H9 (cell line): Measurements from ENCODE around the gene FARS2. TPM values are rescaled to one million over a fixed set of nuclear protein-coding genes. Genes with fewer than 3 reads are reported as not detected.

Experiments used
- DNase-seq: peaks from one replicate; pipeline ENCODE4 v3.0.0-alpha.2; 2017
- H2AFZ ChIP-seq: one replicate; pipeline ENCODE4 v1.6.1; 2013; ENCODE audit warnings: mild to moderate bottlenecking, low read length, control low read depth, moderate library complexity
- H2AK5ac ChIP-seq: 2 replicates; pipeline ENCODE4 v1.6.1; 2013; ENCODE audit warnings: low read length, control low read depth, mixed read lengths; ENCODE audit not compliant: insufficient read length
- H2BK120ac ChIP-seq: one replicate; pipeline ENCODE4 v1.6.1; 2013; ENCODE audit warnings: low read depth, mild to moderate bottlenecking, low read length, control low read depth, inconsistent platforms; ENCODE audit not compliant: poor library complexity, severe bottlenecking
- H2BK12ac ChIP-seq: 2 replicates; pipeline ENCODE4 v1.6.1; 2013; ENCODE audit warnings: low read length, control low read depth, mixed read lengths, low read depth; ENCODE audit not compliant: insufficient read length
- H2BK15ac ChIP-seq: 2 replicates; pipeline ENCODE4 v1.6.1; 2013; ENCODE audit warnings: low read depth, low read length, control low read depth
- H2BK20ac ChIP-seq: one replicate; pipeline ENCODE4 v1.6.1; 2013; ENCODE audit warnings: low read depth, mild to moderate bottlenecking, low read length, control low read depth, inconsistent platforms; ENCODE audit not compliant: poor library complexity, severe bottlenecking
- H2BK5ac ChIP-seq: 2 replicates; pipeline ENCODE4 v1.6.1; 2013; ENCODE audit warnings: low read length, control low read depth, mixed read lengths; ENCODE audit not compliant: insufficient read length
- H3K14ac ChIP-seq: 2 replicates; pipeline ENCODE4 v1.6.1; 2013; ENCODE audit warnings: low read length, control low read depth; ENCODE audit not compliant: insufficient read depth
- H3K18ac ChIP-seq: 2 replicates; pipeline ENCODE4 v1.6.1; 2013; ENCODE audit warnings: low read depth, mild to moderate bottlenecking, mixed read lengths, low read length, control low read depth; ENCODE audit not compliant: insufficient read length
- H3K23ac ChIP-seq: 2 replicates; pipeline ENCODE4 v1.6.1; 2013; ENCODE audit warnings: low read length, control low read depth, mixed read lengths, low read depth; ENCODE audit not compliant: insufficient read length
- H3K23me2 ChIP-seq: 2 replicates; pipeline ENCODE4 v1.6.1; 2013; ENCODE audit warnings: low read depth, mild to moderate bottlenecking, mixed read lengths, low read length, control low read depth; ENCODE audit not compliant: insufficient read length, poor library complexity, severe bottlenecking
- H3K27ac ChIP-seq: 2 replicates; pipeline ENCODE4 v1.5.1; 2013; ENCODE audit warnings: low read length, control low read depth, mixed read lengths, low read depth; ENCODE audit not compliant: insufficient read length
- H3K27me3 ChIP-seq: 2 replicates; pipeline ENCODE4 v1.6.1; 2013; ENCODE audit warnings: low read length, control low read depth, inconsistent platforms; ENCODE audit not compliant: insufficient read depth
- H3K4ac ChIP-seq: 2 replicates; pipeline ENCODE4 v1.6.1; 2013; ENCODE audit warnings: low read depth, mild to moderate bottlenecking, control low read depth, inconsistent platforms, low read length, moderate library complexity
- H3K4me1 ChIP-seq: 2 replicates; pipeline ENCODE4 v1.6.1; 2013; ENCODE audit warnings: low read length, control low read depth, inconsistent platforms; ENCODE audit not compliant: insufficient read depth
- H3K4me2 ChIP-seq: 2 replicates; pipeline ENCODE4 v1.6.1; 2013; ENCODE audit warnings: low read length, control low read depth, mixed read lengths; ENCODE audit not compliant: insufficient read length, insufficient read depth
- H3K56ac ChIP-seq: 2 replicates; pipeline ENCODE4 v1.6.1; 2013; ENCODE audit warnings: low read depth, mild to moderate bottlenecking, mixed read lengths, low read length, control low read depth; ENCODE audit not compliant: insufficient read length
- H3K79me1 ChIP-seq: 2 replicates; pipeline ENCODE4 v1.6.1; 2013; ENCODE audit warnings: low read depth, mild to moderate bottlenecking, moderate library complexity, low read length, control low read depth, inconsistent platforms; ENCODE audit not compliant: insufficient read depth, poor library complexity, severe bottlenecking
- H3K79me2 ChIP-seq: 2 replicates; pipeline ENCODE4 v1.6.1; 2013; ENCODE audit warnings: low read length, control low read depth, inconsistent platforms; ENCODE audit not compliant: insufficient read depth
- H3K9ac ChIP-seq: 2 replicates; pipeline ENCODE4 v1.6.1; 2013; ENCODE audit warnings: low read length, control low read depth, mixed read lengths; ENCODE audit not compliant: insufficient read length; ENCODE audit errors: extremely low read depth
- H3K9me3 ChIP-seq: one replicate; pipeline ENCODE4 v1.6.1; 2013; ENCODE audit warnings: low read depth, low read length, inconsistent platforms; ENCODE audit not compliant: control insufficient read depth
- H3T11ph ChIP-seq: one replicate; pipeline ENCODE4 v1.6.1; 2013; ENCODE audit warnings: mild to moderate bottlenecking, low read length, control low read depth, inconsistent platforms
- H4K20me1 ChIP-seq: one replicate; pipeline ENCODE4 v1.6.1; 2013; ENCODE audit not compliant: control insufficient read depth, insufficient read length, insufficient read depth
- H4K5ac ChIP-seq: 2 replicates; pipeline ENCODE4 v1.6.1; 2013; ENCODE audit warnings: low read depth, mild to moderate bottlenecking, mixed read lengths, low read length, control low read depth; ENCODE audit not compliant: insufficient read length
- H4K8ac ChIP-seq: replicated peaks from 2 replicates; pipeline ENCODE4 v1.6.1; 2013; ENCODE audit warnings: low read length, control low read depth, mixed read lengths, low read depth; ENCODE audit not compliant: insufficient read length
- H4K91ac ChIP-seq: 2 replicates; pipeline ENCODE4 v1.6.1; 2013; ENCODE audit warnings: low read depth, mild to moderate bottlenecking, moderate library complexity, mixed read lengths, low read length, control low read depth; ENCODE audit not compliant: insufficient read length
- H3K27ac Mint-ChIP-seq, 3 experiments: 2 replicates in 2 of 3; 3 replicates in 1 of 3; pipeline ENCODE4 v1.8.0; 2020 to 2021; ENCODE audit warnings: mixed read lengths in 3 of 3, mild to moderate bottlenecking in 1 of 3, moderate library complexity in 1 of 3
- H3K27me3 Mint-ChIP-seq: 2 replicates; pipeline ENCODE4 v1.8.0; 2021; ENCODE audit warnings: low read depth, mild to moderate bottlenecking, moderate library complexity, mixed read lengths
- H3K36me3 Mint-ChIP-seq, 3 experiments: 2 replicates in 2 of 3; 3 replicates in 1 of 3; pipeline ENCODE4 v1.8.0; 2020 to 2021; ENCODE audit warnings: low read depth in 3 of 3, mixed read lengths in 3 of 3; ENCODE audit not compliant: insufficient read depth in 1 of 3
- H3K4me1 Mint-ChIP-seq, 2 experiments: 2 replicates each; pipeline ENCODE4 v1.8.0; 2020; ENCODE audit warnings: mixed read lengths in 2 of 2
- H3K4me3 Mint-ChIP-seq, 2 experiments: 2 replicates in 1 of 2; 3 replicates in 1 of 2; pipeline ENCODE4 v1.8.0; 2020 to 2021; ENCODE audit warnings: mild to moderate bottlenecking in 2 of 2, mixed read lengths in 2 of 2, moderate library complexity in 1 of 2
- H3K9me3 Mint-ChIP-seq, 2 experiments: 2 replicates in 1 of 2; 3 replicates in 1 of 2; pipeline ENCODE4 v1.8.0; 2020; ENCODE audit warnings: mild to moderate bottlenecking in 2 of 2, mixed read lengths in 2 of 2, moderate library complexity in 1 of 2
- CTCF ChIP-seq: fragments of 200-600 bp; sonication (generic); conservative IDR thresholded peaks from 3 replicates; pipeline ENCODE4 v1.8.0; 2021; ENCODE audit warnings: antibody characterized with exemption, mild to moderate bottlenecking
- WGBS: extraction: QIAGEN DNeasy Blood & Tissue Kit; methylation state at CpG from one replicate; pipeline ENCODE4 v1.1.7; 2013; ENCODE audit warnings: missing lambda C conversion rate, low lambda C conversion rate, mixed read lengths; ENCODE audit not compliant: insufficient read length; ENCODE audit errors: extremely low coverage; 5-methylcytosine and 5-hydroxymethylcytosine counted together
- total RNA-seq: library from RNA; stranded (reverse); gene quantifications from 2 replicates; pipeline ENCODE4 v1.2.1, GENCODE V29; 2021

Gene FARS2
- total RNA-seq, 1 experiment from 2014 or later, result 8.5 TPM

GRCh38 chr6:5554226-5554625 is 292.9 kb downstream of the FARS2 start:
- Histone ChIP-seq H3K4me2 (no peak overlapping the region), H3K27me3 (no peaks in the 10 kb centered on the region)
- H3K27me3 Mint-ChIP-seq, result no peaks in the 10 kb centered on the region

More at GRCh38 chr6:5554226-5554625, 292.9 kb downstream of the FARS2 start:
- H3K4me3 Mint-ChIP-seq, result no peak overlapping the region
- Histone ChIP-seq H3K4ac (no peak overlapping the region), H3K18ac (no peak overlapping the region), H4K5ac (no peak overlapping the region), H3T11ph (no peak overlapping the region), H3K9ac (no peak overlapping the region), H2AK5ac (no peak overlapping the region), H4K8ac (no peak overlapping the region), H3K4me1 (no peaks in the 10 kb centered on the region; the same call in 1 of the 2 replicates), H3K14ac (no peak overlapping the region), H3K9me3 (no peaks in the 10 kb centered on the region), H4K20me1 (no peaks in the 10 kb centered on the region), H2BK5ac (no peak overlapping the region), H3K56ac (no peak overlapping the region), H2BK15ac (no peak overlapping the region; the same call in 1 of the 2 replicates), H3K79me1 (no peaks in the 10 kb centered on the region), H2AFZ (no peak overlapping the region), H2BK120ac (no peak overlapping the region), H2BK12ac (no peak overlapping the region), H3K27ac (no peak overlapping the region), H3K23me2 (no peaks in the 10 kb centered on the region), H3K23ac (no peak overlapping the region), H3K79me2 (no peaks in the 10 kb centered on the region), H2BK20ac (no peak overlapping the region), H4K91ac (no peak overlapping the region)
- DNase-seq, result no peak
- peaks cover 0 to 7% of the 10 kb centered on the region in 2 experiments; a peak in 3 of 4 replicates for H3K4me1 Mint-ChIP-seq
- H3K27ac Mint-ChIP-seq, result no peak overlapping the region
- peaks cover 10 to 17% (median 13%) of the 10 kb centered on the region in 3 experiments for H3K36me3 Mint-ChIP-seq
- WGBS, result no CpG with 5 or more reads among the region's 1 CpG
- H3K9me3 Mint-ChIP-seq, result peaks cover 11 to 19% of the 10 kb centered on the region in 2 experiments
- no peak for TF ChIP-seq CTCF
